H1 (cell line): ENCODE results near the gene WLS.

Experiments used
- CTCF ChIP-seq, 3 experiments: IDR thresholded peaks; 1 replicate in 2 of 3; 2 replicates in 1 of 3; pipeline versions ENCODE4 v1.5.1 to v1.6.1; 2011; ENCODE audit warnings: low read length in 3 of 3, mild to moderate bottlenecking in 3 of 3, inconsistent platforms in 2 of 3, low read depth in 1 of 3, moderate library complexity in 1 of 3; ENCODE audit not compliant: insufficient read depth in 1 of 3; ENCODE audit errors: control extremely low read depth in 1 of 3
- JUN ChIP-seq: IDR thresholded peaks from 2 replicates; pipeline ENCODE4 v1.6.1; 2011; ENCODE audit warnings: low read depth, mild to moderate bottlenecking, improper control_type of control experiment, low read length

DNA sequence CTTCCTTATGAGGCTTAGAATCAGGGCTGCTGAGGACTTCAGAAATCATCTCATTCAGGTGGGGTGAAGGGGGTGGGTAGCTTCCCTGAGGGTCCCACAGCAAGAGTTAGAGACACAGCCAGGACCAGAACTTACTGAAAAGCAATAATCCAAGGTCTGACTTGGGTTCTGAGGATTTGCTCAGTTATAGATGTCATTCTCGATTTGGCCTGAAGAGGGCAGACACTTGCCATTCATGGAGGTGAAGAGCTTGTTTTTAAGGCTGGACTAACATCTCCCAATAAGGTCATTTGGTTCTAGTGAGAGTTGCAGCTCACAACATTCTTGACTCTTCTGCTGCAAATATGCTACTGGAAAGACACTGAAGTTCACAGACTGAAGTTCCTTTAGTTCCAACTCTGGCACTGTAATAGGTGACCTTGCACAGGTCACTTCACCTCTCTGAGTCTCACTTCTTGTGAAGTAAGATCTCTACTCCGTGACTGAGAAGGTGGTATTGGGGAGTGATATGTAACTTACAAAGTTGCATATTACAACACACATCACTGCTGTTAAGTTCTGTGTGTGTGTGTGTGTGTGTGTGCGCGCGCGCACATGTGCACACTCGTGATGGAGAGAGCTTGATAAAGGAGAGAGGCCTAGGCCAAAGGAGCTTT is 112.1 kb downstream of the WLS start:
- TF ChIP-seq CTCF (IDR thresholded peaks at IDR 0.05; ENCODE audit: control extremely low read depth in 1 of 3, insufficient read depth in 1 of 3, low read depth in 1 of 3, low read length in 3 of 3): peak in 2 of 3 experiments; percentile 86 to 93; a peak in 3 of 4 replicates
- no peak for TF ChIP-seq JUN
